Activated T-helper 2 cell treated with anti-CD3 and anti-CD28 coated beads, Interferon-gamma antibody, Interleukin-2, Interleukin-4, amounts not matched to agents 10 μg/mL and 5 μg/mL and 100 μg/mL, durations not matched to agents 14 hours and 24 hours and 36 hours (primary cell): Measurements from ENCODE around the gene COLEC12. TPM values are rescaled to one million over a fixed set of nuclear protein-coding genes. Genes with fewer than 3 reads are reported as not detected.

Source experiments
- DNase-seq: peaks from one replicate; pipeline ENCODE4 v3.0.0; 2021; ENCODE audit warnings: low spot score
- H3K27ac Mint-ChIP-seq: one replicate; pipeline ENCODE4 v1.8.0; 2021; ENCODE audit warnings: mixed read lengths
- H3K27me3 Mint-ChIP-seq: one replicate; pipeline ENCODE4 v1.8.0; 2021; ENCODE audit warnings: low read depth, mixed read lengths
- H3K36me3 Mint-ChIP-seq: one replicate; pipeline ENCODE4 v1.8.0; 2021; ENCODE audit warnings: low read depth, mixed read lengths
- H3K4me1 Mint-ChIP-seq: one replicate; pipeline ENCODE4 v1.8.0; 2021; ENCODE audit warnings: low read depth, mixed read lengths
- H3K4me3 Mint-ChIP-seq: one replicate; pipeline ENCODE4 v1.8.0; 2021; ENCODE audit warnings: low read depth, mild to moderate bottlenecking, moderate library complexity, mixed read lengths
- H3K9me3 Mint-ChIP-seq: one replicate; pipeline ENCODE4 v1.8.0; 2021; ENCODE audit warnings: mixed read lengths
- intact Hi-C: fragments of 100-400 bp; cut with micrococcal nuclease; formaldehyde crosslinking; loops from one replicate; pipeline ENCODE4 v1.15.1; 2023
- total RNA-seq: library from RNA; stranded (reverse); gene quantifications from 2 replicates; pipeline ENCODE4 v1.2.3, GENCODE V29; 2022

COLEC12 gene
- total RNA-seq, 1 donor from 2014 or later: not detected

DNA sequence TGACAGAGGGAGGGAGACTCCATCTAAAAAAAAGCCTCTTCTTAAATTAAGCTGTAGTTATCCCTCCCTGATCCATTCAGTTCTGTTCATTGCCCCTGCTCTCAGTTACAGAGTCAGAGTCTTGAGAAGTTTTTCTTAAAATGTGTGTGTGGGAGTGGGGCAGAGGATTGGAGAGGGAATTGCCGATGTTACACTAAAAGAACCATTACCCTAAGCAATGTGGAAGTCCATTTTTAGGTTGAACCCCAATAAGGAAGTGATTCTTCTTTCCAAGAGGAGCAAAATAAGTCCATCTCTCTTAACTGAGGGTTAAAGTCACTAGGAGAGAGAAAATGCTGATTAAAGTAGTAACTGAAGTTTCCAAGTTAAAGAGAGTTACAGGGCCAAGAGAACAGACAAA is 211.5 kb downstream of the COLEC12 start:
- peaks cover 11% of the 10 kb centered on the region for H3K4me1 Mint-ChIP-seq
- H3K27me3 Mint-ChIP-seq: peaks cover 8% of the 10 kb centered on the region
- no peak for DNase-seq
- intact Hi-C loops: no loop called here
- no peaks in the 10 kb centered on the region for H3K9me3 Mint-ChIP-seq
- no peaks in the 10 kb centered on the region for H3K36me3 Mint-ChIP-seq
- H3K27ac Mint-ChIP-seq: no peak overlapping the region
- H3K4me3 Mint-ChIP-seq: no peak overlapping the region

GRCh38 chr18:286515-287310 is 213.8 kb downstream of the COLEC12 start:
- H3K4me1 Mint-ChIP-seq: peaks cover 11% of the 10 kb centered on the region
- peaks cover 14% of the 10 kb centered on the region for H3K27me3 Mint-ChIP-seq
- H3K4me3 Mint-ChIP-seq: no peak overlapping the region
- H3K9me3 Mint-ChIP-seq: no peaks in the 10 kb centered on the region
- H3K27ac Mint-ChIP-seq: no peak overlapping the region
- H3K36me3 Mint-ChIP-seq: no peaks in the 10 kb centered on the region
- no peak for DNase-seq
- intact Hi-C loops: no loop called here

DNA sequence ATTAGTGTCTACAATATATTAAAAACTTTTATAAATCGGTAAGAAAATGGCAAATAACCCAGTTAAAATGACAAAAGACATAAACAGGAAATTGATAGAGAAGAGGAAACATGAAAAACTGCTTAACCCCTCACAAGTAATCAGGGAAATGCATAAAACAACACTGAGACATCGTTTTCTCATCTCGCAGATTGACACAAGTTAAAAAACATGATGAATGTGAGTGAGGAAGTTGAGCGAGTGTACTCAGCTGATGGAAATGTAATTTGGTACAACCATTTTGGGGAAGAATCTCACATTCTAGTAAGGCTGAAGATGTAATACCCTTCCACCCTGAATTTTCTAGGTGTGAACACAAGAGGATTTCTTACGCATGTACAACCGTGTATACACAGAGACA is 214.7 kb downstream of the COLEC12 start:
- Mint-ChIP-seq H3K36me3 (no peaks in the 10 kb centered on the region), H3K27me3 (peaks cover 19% of the 10 kb centered on the region), H3K4me3 (no peak overlapping the region), H3K9me3 (no peaks in the 10 kb centered on the region), H3K4me1 (peaks cover 11% of the 10 kb centered on the region), H3K27ac (peak overlapping the region; percentile 38)
- intact Hi-C loops: no loop called here
- no peak for DNase-seq

GRCh38 chr18:275486-275885 is 225.0 kb downstream of the COLEC12 start:
- peaks cover 6% of the 10 kb centered on the region for H3K27me3 Mint-ChIP-seq
- DNase-seq: no peak
- intact Hi-C loops: no loop called here
- no peak overlapping the region for H3K27ac Mint-ChIP-seq
- no peaks in the 10 kb centered on the region for H3K4me1 Mint-ChIP-seq
- H3K9me3 Mint-ChIP-seq: no peaks in the 10 kb centered on the region
- H3K36me3 Mint-ChIP-seq: no peaks in the 10 kb centered on the region
- H3K4me3 Mint-ChIP-seq: no peak overlapping the region

GRCh38 chr18:274313-274712 is 226.2 kb downstream of the COLEC12 start:
- Mint-ChIP-seq H3K9me3 (no peaks in the 10 kb centered on the region), H3K4me3 (no peak overlapping the region), H3K36me3 (peaks cover 6% of the 10 kb centered on the region), H3K27me3 (peaks cover 4% of the 10 kb centered on the region), H3K27ac (no peak overlapping the region), H3K4me1 (peaks cover 6% of the 10 kb centered on the region)
- intact Hi-C loops: no loop called here
- no peak for DNase-seq

- peaks cover 6% of the 10 kb centered on the region for H3K36me3 Mint-ChIP-seq
- intact Hi-C loops: no loop called here
- DNase-seq: no peak
- H3K4me3 Mint-ChIP-seq: no peak overlapping the region
- no peak overlapping the region for H3K27ac Mint-ChIP-seq
- H3K9me3 Mint-ChIP-seq: no peaks in the 10 kb centered on the region
- H3K27me3 Mint-ChIP-seq: peaks cover 4% of the 10 kb centered on the region
- peaks cover 13% of the 10 kb centered on the region for H3K4me1 Mint-ChIP-seq
Measured at GRCh38 chr18:273525-273924, 227.0 kb downstream of the COLEC12 start.

DNA sequence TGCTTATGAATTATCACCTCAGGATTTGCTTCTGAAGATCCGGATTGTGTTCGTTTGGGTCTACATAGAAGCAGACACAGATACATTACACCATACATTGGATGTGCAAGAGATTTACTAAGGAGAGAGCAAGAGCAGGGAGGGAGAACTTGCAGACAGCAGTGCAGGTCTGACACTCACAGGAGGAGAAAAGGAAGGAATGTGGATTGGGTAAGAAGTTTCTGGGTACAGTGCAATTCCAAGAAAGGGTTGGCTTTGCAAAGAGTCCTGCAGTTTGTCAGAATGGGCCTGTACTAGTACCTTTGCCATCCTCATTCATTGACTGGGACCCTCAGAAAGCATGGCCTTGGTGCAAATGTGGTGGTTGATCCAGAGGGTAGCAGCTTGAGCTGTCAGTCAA is 227.9 kb downstream of the COLEC12 start:
- Mint-ChIP-seq H3K4me1 (peaks cover 13% of the 10 kb centered on the region), H3K27ac (no peak overlapping the region), H3K27me3 (peaks cover 4% of the 10 kb centered on the region), H3K36me3 (peaks cover 8% of the 10 kb centered on the region), H3K4me3 (no peak overlapping the region), H3K9me3 (no peaks in the 10 kb centered on the region)
- no peak for DNase-seq
- intact Hi-C loops: no loop called here

GRCh38 chr18:269480-270095 is 230.9 kb downstream of the COLEC12 start:
- no peak for DNase-seq
- H3K36me3 Mint-ChIP-seq: peaks cover 18% of the 10 kb centered on the region
- no peaks in the 10 kb centered on the region for H3K9me3 Mint-ChIP-seq
- H3K4me3 Mint-ChIP-seq: peak overlapping the region; percentile 67
- intact Hi-C loops: loop anchor here (5.0 to 10.0 kb wide), 3 partner anchors 157 to 445 kb away; partner anchors contain the start of gene ENOSF1
- peak overlapping the region; percentile 75 for H3K27ac Mint-ChIP-seq
- peaks cover 19% of the 10 kb centered on the region for H3K4me1 Mint-ChIP-seq
- no peaks in the 10 kb centered on the region for H3K27me3 Mint-ChIP-seq

- Mint-ChIP-seq H3K36me3 (peaks cover 33% of the 10 kb centered on the region), H3K9me3 (no peaks in the 10 kb centered on the region), H3K27me3 (no peaks in the 10 kb centered on the region), H3K4me1 (peaks cover 19% of the 10 kb centered on the region), H3K4me3 (peak within 1 kb of the TSS; percentile 98), H3K27ac (peak within 1 kb of the TSS; percentile 100)
- peak; percentile 93 for DNase-seq
- intact Hi-C loops: loop anchor here (1.0 to 10.0 kb wide), 4 partner anchors 110 to 447 kb away; partner anchors contain the start of genes ENOSF1 and USP14
Measured at GRCh38 chr18:267688-268552, 232.6 kb downstream of the COLEC12 start, which contains the start of gene THOC1. Gene THOC1, minus strand, starts transcription at chr18:268047. Its CDS starts 28 bp downstream, at chr18:268019.

DNA sequence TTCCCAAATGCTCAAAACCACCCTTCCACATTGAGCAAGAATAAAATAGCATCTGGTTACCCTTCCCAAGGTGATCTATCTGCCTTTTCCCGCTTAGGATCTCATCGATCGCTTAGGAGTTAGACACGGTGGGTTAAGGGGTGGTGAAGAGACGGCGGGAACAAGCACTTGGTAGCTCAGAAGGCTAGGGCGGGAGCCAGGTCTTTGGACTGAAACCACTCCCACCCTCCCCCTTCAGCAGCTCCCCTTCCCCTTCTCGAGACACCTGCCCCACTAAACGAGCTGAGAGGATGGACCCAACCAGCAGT is 233.2 kb downstream of the COLEC12 start:
- intact Hi-C loops: loop anchor here (5.0 to 10.0 kb wide), 3 partner anchors 155 to 447 kb away; partner anchors contain the start of gene ENOSF1
- peak overlapping the region; percentile 100 for H3K27ac Mint-ChIP-seq

More for the DNA sequence above, 233.2 kb downstream of the COLEC12 start:
- Mint-ChIP-seq H3K27me3 (no peaks in the 10 kb centered on the region), H3K36me3 (peaks cover 33% of the 10 kb centered on the region), H3K9me3 (no peaks in the 10 kb centered on the region), H3K4me1 (peaks cover 19% of the 10 kb centered on the region), H3K4me3 (peak overlapping the region; percentile 98)
- DNase-seq: no peak
